HG03457 (cell line): ENCODE data around the gene RBMS2.

Experiments
- ATAC-seq: cut with Tn5 transposase; IDR thresholded peaks from one replicate; pipeline ENCODE4 v1.9.1; 2021; ENCODE audit warnings: moderate number of reproducible peaks; ENCODE audit not compliant: unreplicated experiment

The RBMS2 gene

DNA sequence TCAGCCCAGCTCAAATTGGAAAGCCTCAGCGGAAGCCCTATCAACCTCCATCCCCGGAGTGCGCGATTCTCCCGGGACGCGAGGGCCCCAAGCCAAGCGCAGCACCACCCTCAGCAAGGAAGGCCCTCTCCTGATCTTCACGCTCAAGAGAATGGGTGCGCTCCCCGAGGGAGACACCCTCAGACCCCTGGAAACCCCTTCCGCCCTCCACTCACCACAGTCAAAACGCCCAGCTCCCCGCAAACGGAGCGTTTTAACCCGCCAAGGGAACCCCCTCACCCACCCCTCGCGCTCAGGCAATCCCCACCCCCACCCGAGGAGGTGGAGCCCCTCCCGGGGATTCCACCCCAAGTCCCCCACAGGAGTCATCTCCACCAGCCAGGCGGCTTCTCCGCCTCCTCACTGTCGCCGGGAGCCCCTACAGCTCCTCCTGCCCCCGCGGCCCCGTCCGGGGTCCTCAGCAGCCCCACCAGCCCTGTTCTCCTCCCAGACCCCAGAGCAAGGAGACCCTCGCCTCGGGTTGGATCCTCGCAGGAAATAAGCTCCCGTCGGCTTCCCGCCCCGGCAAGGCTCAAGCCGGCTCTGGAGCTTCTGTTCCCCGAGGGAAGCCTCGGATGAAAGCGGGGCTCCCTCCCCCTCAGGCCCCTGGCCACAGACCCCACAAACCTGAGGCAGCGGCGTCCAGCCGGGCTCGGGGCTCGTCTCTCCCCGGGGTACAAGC lies 108.0 kb downstream of the RBMS2 start:
- peak; percentile 1 for ATAC-seq

GRCh38 chr12:56630180-56630632 lies 108.6 kb downstream of the RBMS2 start, which contains the start of gene BAZ2A:
TSS of gene BAZ2A (minus strand) at chr12:56630326. CDS start at chr12:56617530, 12,796 bp downstream.
- peak; percentile 38 for ATAC-seq

DNA sequence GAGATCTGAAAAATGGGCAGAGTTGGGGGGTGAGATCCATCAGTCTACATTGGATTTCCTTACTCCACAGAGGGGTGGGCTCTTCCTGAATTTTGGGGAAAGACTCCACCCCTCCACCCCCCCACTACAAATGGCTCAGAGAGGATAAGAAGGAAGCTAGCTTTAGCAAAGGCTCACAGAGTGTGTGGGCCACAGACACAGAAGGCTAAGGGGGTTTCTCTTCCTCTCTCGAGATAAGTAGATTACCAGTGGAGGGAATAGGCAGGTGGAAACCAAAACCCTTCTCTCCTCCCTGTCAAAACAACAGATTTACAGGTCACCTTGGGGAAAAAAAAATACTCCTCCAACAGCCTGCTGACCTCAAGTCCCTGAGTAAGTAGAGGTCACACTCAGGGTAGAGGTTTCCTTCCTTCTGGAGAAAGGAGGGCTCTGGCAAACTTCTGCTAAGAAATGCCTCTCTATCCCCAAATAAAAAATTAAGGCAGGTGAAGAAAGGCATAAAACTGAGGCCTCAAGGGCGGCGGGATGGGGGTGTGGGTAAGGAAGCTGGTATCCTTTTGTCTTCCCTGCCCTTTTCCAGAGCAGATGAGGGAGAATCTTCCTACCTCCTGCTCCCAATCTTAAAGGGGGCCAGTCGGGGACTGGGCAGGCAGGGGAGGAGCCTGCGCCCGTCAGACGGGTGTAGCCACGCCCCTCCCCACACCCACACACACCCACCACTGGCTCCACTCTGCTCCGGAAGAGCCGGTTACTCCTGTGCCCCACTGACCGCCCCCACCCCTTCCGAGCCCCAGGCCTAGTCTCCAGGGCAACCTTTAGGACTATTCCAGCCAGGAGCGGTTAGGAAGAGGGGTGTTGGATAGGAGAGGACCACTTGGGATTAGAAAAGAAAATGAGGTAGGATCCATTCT lies 110.4 kb downstream of the RBMS2 start:
- no peak for ATAC-seq

GRCh38 chr12:56632701-56633467 lies 111.3 kb downstream of the RBMS2 start:
- no peak for ATAC-seq

GRCh38 chr12:56633468-56634241 lies 112.0 kb downstream of the RBMS2 start:
- no peak for ATAC-seq

DNA sequence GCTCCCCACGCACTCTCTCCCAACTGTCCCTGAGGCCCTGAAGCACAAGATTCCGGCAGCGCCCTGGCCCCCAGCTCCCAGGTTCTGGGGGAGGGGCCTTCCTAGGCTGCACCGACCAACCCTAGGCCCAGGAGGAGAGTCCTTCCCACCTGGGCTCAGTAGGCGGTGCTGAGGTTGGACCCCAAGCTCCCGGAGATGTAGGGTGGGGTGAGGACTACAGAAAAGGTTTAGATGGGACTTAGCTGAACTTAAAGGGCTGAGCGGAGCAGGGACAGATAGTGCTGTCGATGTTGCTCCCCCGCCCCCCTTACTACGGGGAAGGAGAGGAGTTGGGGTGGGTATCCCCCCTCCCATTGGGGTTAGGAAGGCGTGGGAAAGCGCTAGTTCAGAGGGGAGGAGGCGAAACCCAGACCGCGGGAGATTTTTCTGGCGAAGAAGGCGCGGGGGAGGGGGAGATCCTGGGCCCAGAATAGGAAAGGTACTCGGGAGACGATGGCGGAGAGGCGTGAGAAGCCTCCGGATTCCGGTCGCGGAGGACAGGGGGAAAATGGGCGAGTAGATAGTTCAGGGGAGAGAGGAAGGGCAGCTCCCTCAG lies 112.7 kb downstream of the RBMS2 start:
- ATAC-seq = no peak

- no peak for ATAC-seq
These were observed 113.5 kb downstream of the RBMS2 start for GRCh38 chr12:56634837-56635791.

DNA sequence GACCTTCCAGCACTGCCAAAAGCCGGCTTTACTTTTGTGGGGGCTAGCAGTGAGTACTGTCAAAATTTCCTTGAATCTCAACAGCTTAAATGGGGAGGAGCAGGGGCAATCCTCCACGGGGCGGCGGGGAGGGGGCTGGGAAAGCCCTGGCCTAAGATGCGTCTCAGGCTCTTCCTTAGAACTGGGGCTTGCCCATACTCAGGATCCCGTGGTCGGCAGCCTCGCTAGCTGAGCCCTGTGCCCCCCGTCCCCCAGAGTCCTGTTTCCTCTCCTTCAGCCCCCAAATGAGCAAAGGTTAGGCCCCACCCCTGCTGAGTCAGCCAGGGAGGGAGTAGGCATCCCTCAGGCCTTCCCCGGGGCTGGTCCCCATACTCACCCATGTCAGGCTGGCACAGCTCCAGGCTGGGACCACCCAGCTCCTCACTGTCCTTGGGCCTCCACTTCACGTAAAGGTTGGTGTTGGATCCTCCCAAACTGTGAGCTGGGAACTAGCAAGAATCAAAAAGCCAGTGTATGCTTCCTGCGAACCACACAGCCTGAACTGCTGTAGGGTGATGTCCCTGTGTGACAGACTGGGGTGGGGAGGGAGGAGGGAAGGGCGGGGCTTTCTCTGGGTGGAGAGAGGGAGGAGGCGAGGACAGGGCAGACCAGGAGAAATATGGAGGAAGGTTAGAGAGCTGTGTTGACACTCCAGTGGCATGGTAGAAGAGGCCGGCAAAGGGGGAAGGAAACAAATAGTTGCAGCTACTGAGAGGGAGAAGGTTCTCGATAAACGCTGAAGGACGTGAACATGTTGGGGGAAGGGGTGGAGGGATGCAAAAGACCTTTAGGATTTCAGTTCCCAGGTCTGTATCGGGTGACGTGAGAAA lies 114.4 kb downstream of the RBMS2 start:
- peak; percentile 28 for ATAC-seq

- peak; percentile 43 for ATAC-seq
These were observed 115.3 kb downstream of the RBMS2 start for GRCh38 chr12:56636675-56637540.

DNA sequence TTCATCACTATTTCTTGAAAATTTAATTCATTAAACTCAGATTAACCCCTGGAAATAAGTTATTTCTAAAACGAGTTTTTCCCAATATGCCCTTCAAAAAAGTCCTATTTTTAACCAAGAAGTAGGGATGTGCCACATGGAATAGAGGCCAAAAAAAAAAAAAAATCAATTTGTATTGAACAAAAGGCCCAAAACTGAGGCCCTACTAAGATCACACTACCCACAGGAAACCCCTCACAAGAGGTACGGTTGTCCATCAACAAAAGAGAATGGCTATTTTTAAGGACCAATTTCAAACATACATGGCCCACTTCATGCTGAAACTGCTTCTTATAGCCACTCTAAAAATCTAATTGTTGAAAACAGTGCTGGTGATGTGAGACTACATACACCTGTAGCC lies 116.0 kb downstream of the RBMS2 start:
- ATAC-seq = no peak

GRCh38 chr12:56641219-56641618 lies 119.6 kb downstream of the RBMS2 start:
- no peak for ATAC-seq

GRCh38 chr12:56644654-56645053 lies 123.0 kb downstream of the RBMS2 start:
- ATAC-seq = no peak

- no peak for ATAC-seq
These were observed 123.6 kb downstream of the RBMS2 start for GRCh38 chr12:56645201-56645716.
